Mesenchymal stem cell (in vitro differentiated cells and primary cell): ENCODE data around the gene TEX13D. TPM values are rescaled to one million over a fixed set of nuclear protein-coding genes. Genes with fewer than 3 reads are reported as not detected.
"Not testable (repeated sequence)": the region's sequence is repeated elsewhere in the genome, so short reads cannot be mapped to it uniquely, and the experiment has no call there.

Source experiments
- DNase-seq: peaks from one replicate; pipeline ENCODE4 v3.0.0-alpha.2; 2013
- H2AFZ ChIP-seq: one replicate; pipeline ENCODE4 v1.6.1; 2013; ENCODE audit warnings: low read depth, mild to moderate bottlenecking, control low read depth, inconsistent platforms, low read length, moderate library complexity
- H2AK5ac ChIP-seq: 2 replicates; pipeline ENCODE4 v1.6.1; 2013; ENCODE audit warnings: low read length, moderate library complexity, mild to moderate bottlenecking, inconsistent platforms; ENCODE audit not compliant: severe bottlenecking
- H2BK120ac ChIP-seq: one replicate; pipeline ENCODE4 v1.6.1; 2013; ENCODE audit warnings: low read depth, mild to moderate bottlenecking, inconsistent platforms, low read length, moderate library complexity
- H2BK12ac ChIP-seq, 2 experiments: one replicate each; pipeline ENCODE4 v1.6.1; 2013; ENCODE audit warnings: inconsistent platforms in 2 of 2, low read length in 2 of 2, mild to moderate bottlenecking in 2 of 2, moderate library complexity in 2 of 2, control low read depth in 1 of 2
- H2BK15ac ChIP-seq: one replicate; pipeline ENCODE4 v1.6.1; 2013; ENCODE audit warnings: mild to moderate bottlenecking, low read depth, inconsistent platforms; ENCODE audit not compliant: poor library complexity, severe bottlenecking
- H2BK5ac ChIP-seq: 2 replicates; pipeline ENCODE4 v1.6.1; 2013; ENCODE audit warnings: low read depth, mild to moderate bottlenecking, low read length, control low read depth, inconsistent platforms; ENCODE audit not compliant: poor library complexity, severe bottlenecking
- H3K14ac ChIP-seq, 2 experiments: one replicate each; pipeline ENCODE4 v1.6.1; 2013; ENCODE audit warnings: inconsistent platforms in 2 of 2, low read length in 2 of 2, control low read depth in 1 of 2, mild to moderate bottlenecking in 1 of 2, moderate library complexity in 1 of 2
- H3K18ac ChIP-seq, 2 experiments: one replicate each; pipeline ENCODE4 v1.6.1; 2013; ENCODE audit warnings: inconsistent platforms in 2 of 2, low read length in 2 of 2, control low read depth in 1 of 2, low read depth in 1 of 2, mild to moderate bottlenecking in 1 of 2
- H3K23ac ChIP-seq, 2 experiments: one replicate each; pipeline ENCODE4 v1.6.1; 2013; ENCODE audit warnings: inconsistent platforms in 2 of 2, low read length in 2 of 2, mild to moderate bottlenecking in 2 of 2, moderate library complexity in 2 of 2, control low read depth in 1 of 2
- H3K27ac ChIP-seq: 2 replicates; pipeline ENCODE4 v1.5.1; 2013; ENCODE audit warnings: mild to moderate bottlenecking, moderate library complexity, low read length, control low read depth, inconsistent platforms; ENCODE audit not compliant: poor library complexity, severe bottlenecking
- H3K27me3 ChIP-seq, 2 experiments: 2 replicates each; pipeline versions ENCODE4 v1.6.1 to v1.7.0; 2013; ENCODE audit warnings: low read length in 2 of 2, mild to moderate bottlenecking in 2 of 2, moderate library complexity in 2 of 2, control low read depth in 1 of 2, inconsistent platforms in 1 of 2; ENCODE audit not compliant: control insufficient read depth in 1 of 2, insufficient read depth in 1 of 2
- H3K36me3 ChIP-seq, 2 experiments: 2 replicates each; pipeline versions ENCODE4 v1.6.1 to v1.7.0; 2013; ENCODE audit warnings: low read length in 2 of 2, control low read depth in 1 of 2, inconsistent platforms in 1 of 2, low read depth in 1 of 2, mild to moderate bottlenecking in 1 of 2; ENCODE audit not compliant: insufficient read depth in 2 of 2, control insufficient read depth in 1 of 2
- H3K4ac ChIP-seq, 2 experiments: one replicate each; pipeline ENCODE4 v1.6.1; 2013; ENCODE audit warnings: inconsistent platforms in 2 of 2, low read length in 2 of 2, mild to moderate bottlenecking in 2 of 2, moderate library complexity in 2 of 2, control low read depth in 1 of 2, low read depth in 1 of 2
- H3K4me1 ChIP-seq: 2 replicates; pipeline ENCODE4 v1.6.1; 2013; ENCODE audit warnings: low read depth, low read length, control low read depth; ENCODE audit not compliant: control insufficient read depth, insufficient read depth
- H3K4me2 ChIP-seq: 2 replicates; pipeline ENCODE4 v1.6.1; 2013; ENCODE audit warnings: low read length, mild to moderate bottlenecking, inconsistent platforms; ENCODE audit not compliant: poor library complexity, severe bottlenecking
- H3K4me3 ChIP-seq, 2 experiments: 2 replicates each; pipeline versions ENCODE4 v1.5.1 to v1.7.0; 2013; ENCODE audit warnings: low read length in 2 of 2, mild to moderate bottlenecking in 2 of 2, control low read depth in 1 of 2, low read depth in 1 of 2; ENCODE audit not compliant: insufficient read depth in 1 of 2
- H3K79me1 ChIP-seq: replicated peaks from 2 replicates; pipeline ENCODE4 v1.6.1; 2013; ENCODE audit warnings: mild to moderate bottlenecking, control low read depth, low read length, inconsistent platforms; ENCODE audit not compliant: poor library complexity, severe bottlenecking
- H3K9ac ChIP-seq: 2 replicates; pipeline ENCODE4 v1.7.0; 2013; ENCODE audit warnings: mild to moderate bottlenecking, low read length, moderate library complexity
- H3K9me3 ChIP-seq: 2 replicates; pipeline ENCODE4 v1.7.0; 2013; ENCODE audit warnings: mild to moderate bottlenecking, low read length; ENCODE audit not compliant: control insufficient read depth
- H4K8ac ChIP-seq: one replicate; pipeline ENCODE4 v1.6.1; 2013; ENCODE audit warnings: inconsistent platforms, mild to moderate bottlenecking, low read length, moderate library complexity
- H4K91ac ChIP-seq: one replicate; pipeline ENCODE4 v1.6.1; 2013; ENCODE audit warnings: mild to moderate bottlenecking, low read length, inconsistent platforms
- WGBS: methylation state at CpG from one replicate; pipeline ENCODE4 v1.1.7; 2013; ENCODE audit warnings: mixed read lengths; 5-methylcytosine and 5-hydroxymethylcytosine counted together
- polyA plus RNA-seq, 2 experiments: library from polyadenylated mRNA; stranded (reverse); fragments of 200-250 nt; gene quantifications; one replicate each; pipeline ENCODE4 v1.2.3, GENCODE V29; 2013

TEX13D gene
- not detected for polyA plus RNA-seq (2013, experiment 1 of 2)
- polyA plus RNA-seq (2013, experiment 2 of 2): not detected

GRCh38 chrX:124332481-124333424, at the start of gene TEX13D:
TSS of gene TEX13D (plus strand) at chrX:124332660. CDS start at chrX:124332918, 258 bp downstream.
- 94% methylated on average over 55 of the region's 57 CpGs for WGBS

GRCh38 chrX:124289443-124289842, 43.0 kb upstream of the TEX13D start:
- no peak overlapping the region for H3K14ac ChIP-seq
- no peaks in the 10 kb centered on the region for H3K36me3 ChIP-seq
- no peak overlapping the region for H2BK120ac ChIP-seq
- no peak overlapping the region for H3K18ac ChIP-seq
- H2BK12ac ChIP-seq: no peak overlapping the region
- DNase-seq: no peak
- H2AK5ac ChIP-seq: no peak overlapping the region
- no peaks in the 10 kb centered on the region for H3K4me1 ChIP-seq
- no peak overlapping the region for H2BK5ac ChIP-seq
- H3K79me1 ChIP-seq: no peaks in the 10 kb centered on the region
- no peak overlapping the region for H3K4me2 ChIP-seq
- no peak overlapping the region for H2BK15ac ChIP-seq
- no peak overlapping the region for H4K8ac ChIP-seq
- H3K23ac ChIP-seq: no peak overlapping the region
- H4K91ac ChIP-seq: no peak overlapping the region
- H3K27me3 ChIP-seq: no peaks in the 10 kb centered on the region
- no peak overlapping the region for H3K4me3 ChIP-seq
- H3K9me3 ChIP-seq: no peaks in the 10 kb centered on the region
- no CpG with 5 or more reads among the region's 4 CpGs for WGBS
- H3K4ac ChIP-seq: no peak overlapping the region
- H2AFZ ChIP-seq: no peak overlapping the region
- no peak overlapping the region for H3K27ac ChIP-seq
- H3K9ac ChIP-seq: no peak overlapping the region

More at GRCh38 chrX:124332481-124333424, at the start of gene TEX13D:
- H3K4me3 ChIP-seq: no peak within 1 kb of the TSS
- no peak within 1 kb of the TSS for H3K4ac ChIP-seq
- no peaks in the 10 kb centered on the region for H3K4me1 ChIP-seq
- no peak within 1 kb of the TSS for H2AK5ac ChIP-seq
- no peak for DNase-seq
- no peak within 1 kb of the TSS for H2AFZ ChIP-seq
- H3K9me3 ChIP-seq: no peaks in the 10 kb centered on the region
- H3K36me3 ChIP-seq: no peaks in the 10 kb centered on the region
- no peaks in the 10 kb centered on the region for H3K79me1 ChIP-seq
- H2BK120ac ChIP-seq: no peak within 1 kb of the TSS
- H2BK12ac ChIP-seq: no peak within 1 kb of the TSS
- no peak within 1 kb of the TSS for H2BK5ac ChIP-seq
- no peak within 1 kb of the TSS for H2BK15ac ChIP-seq
- H4K91ac ChIP-seq: no peak within 1 kb of the TSS
- H3K23ac ChIP-seq: no peak within 1 kb of the TSS
- H3K27me3 ChIP-seq: peaks cover 0 to 10% of the 10 kb centered on the region in 2 experiments
- no peak within 1 kb of the TSS for H3K14ac ChIP-seq
- H3K4me2 ChIP-seq: no peak within 1 kb of the TSS
- no peak within 1 kb of the TSS for H4K8ac ChIP-seq
- no peak within 1 kb of the TSS for H3K27ac ChIP-seq
- H3K18ac ChIP-seq: no peak within 1 kb of the TSS
- no peak within 1 kb of the TSS for H3K9ac ChIP-seq

GRCh38 chrX:124293810-124294209, 38.6 kb upstream of the TEX13D start:
- Histone ChIP-seq H3K9ac (no peak overlapping the region), H3K27me3 (no peaks in the 10 kb centered on the region), H4K8ac (no peak overlapping the region), H2BK5ac (no peak overlapping the region), H3K4ac (no peak overlapping the region), H2BK15ac (no peak overlapping the region), H3K4me1 (no peaks in the 10 kb centered on the region), H3K4me3 (no peak overlapping the region), H2AFZ (no peak overlapping the region), H3K27ac (no peak overlapping the region), H3K18ac (no peak overlapping the region), H4K91ac (no peak overlapping the region), H3K14ac (no peak overlapping the region), H3K23ac (no peak overlapping the region), H2BK120ac (no peak overlapping the region), H3K9me3 (no peaks in the 10 kb centered on the region), H2BK12ac (no peak overlapping the region), H3K4me2 (no peak overlapping the region), H3K36me3 (no peaks in the 10 kb centered on the region), H3K79me1 (no peaks in the 10 kb centered on the region), H2AK5ac (no peak overlapping the region)
- no peak for DNase-seq

- not testable (repeated sequence) for DNase-seq, H3K79me1 ChIP-seq, H2BK5ac ChIP-seq, H2BK12ac ChIP-seq, H3K4me3 ChIP-seq, H3K27me3 ChIP-seq, H4K8ac ChIP-seq, H3K27ac ChIP-seq, H2BK120ac ChIP-seq, H3K4me1 ChIP-seq, H3K9ac ChIP-seq, H2BK15ac ChIP-seq, H3K4ac ChIP-seq, H2AK5ac ChIP-seq, H3K4me2 ChIP-seq, H4K91ac ChIP-seq, H2AFZ ChIP-seq, H3K9me3 ChIP-seq, H3K36me3 ChIP-seq, H3K23ac ChIP-seq, H3K14ac ChIP-seq, H3K18ac ChIP-seq
- WGBS: 93% methylated on average over 4 of the region's 4 CpGs
Measured at GRCh38 chrX:124299323-124299722, 33.1 kb upstream of the TEX13D start.
